Dendritic cell treated with granulocyte-macrophage colony-stimulating factor and Interleukin-4, amounts not matched to agents 40 ng/mL and 50 ng/mL, for 4 days (primary cell): Measurements from ENCODE around the gene SKAP1.

ENCODE experiments used
- H3K27ac Mint-ChIP-seq: one replicate; pipeline ENCODE4 v1.8.0; 2022; ENCODE audit warnings: mild to moderate bottlenecking, mixed read lengths
- H3K27me3 Mint-ChIP-seq: one replicate; pipeline ENCODE4 v1.8.0; 2022; ENCODE audit warnings: mild to moderate bottlenecking, mixed read lengths
- H3K36me3 Mint-ChIP-seq: one replicate; pipeline ENCODE4 v1.8.0; 2022; ENCODE audit warnings: low read depth, mixed read lengths
- H3K4me1 Mint-ChIP-seq: one replicate; pipeline ENCODE4 v1.8.0; 2022; ENCODE audit warnings: low read depth, mixed read lengths
- H3K4me3 Mint-ChIP-seq: one replicate; pipeline ENCODE4 v1.8.0; 2022; ENCODE audit warnings: mild to moderate bottlenecking, moderate library complexity, mixed read lengths
- H3K9me3 Mint-ChIP-seq: one replicate; pipeline ENCODE4 v1.8.0; 2022; ENCODE audit warnings: mixed read lengths
- intact Hi-C: fragments of 100-400 bp; cut with micrococcal nuclease; formaldehyde crosslinking; loops from one replicate; pipeline ENCODE4 v1.15.0; 2022

Gene SKAP1

DNA sequence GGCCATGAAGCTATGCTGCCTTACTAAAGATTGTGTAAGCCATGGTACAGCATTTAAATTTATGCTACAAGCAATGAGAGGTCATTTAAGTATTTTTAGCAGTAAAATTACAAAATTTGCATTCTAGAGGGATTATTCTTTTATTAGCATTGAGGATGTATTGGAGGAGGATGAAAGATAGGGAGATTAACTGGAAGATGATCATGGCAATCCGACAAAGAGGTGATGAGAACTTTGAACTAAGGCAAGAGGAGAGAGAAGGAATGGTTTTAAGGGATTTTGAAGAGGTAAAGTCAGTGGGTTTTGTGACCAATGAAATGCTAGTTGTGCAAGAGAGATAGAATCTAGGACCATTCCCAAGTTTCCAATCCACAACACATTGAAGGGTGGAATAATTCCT lies 192.6 kb downstream of the SKAP1 start:
- intact Hi-C loops = no loop called here
- no peaks in the 10 kb centered on the region for H3K36me3 Mint-ChIP-seq
- H3K27ac Mint-ChIP-seq = no peak overlapping the region
- H3K9me3 Mint-ChIP-seq = no peaks in the 10 kb centered on the region
- peaks cover 6% of the 10 kb centered on the region for H3K27me3 Mint-ChIP-seq
- peaks cover 12% of the 10 kb centered on the region for H3K4me1 Mint-ChIP-seq
- no peak overlapping the region for H3K4me3 Mint-ChIP-seq

- H3K27me3 Mint-ChIP-seq = peaks cover 8% of the 10 kb centered on the region
- no peak overlapping the region for H3K27ac Mint-ChIP-seq
- H3K36me3 Mint-ChIP-seq = no peaks in the 10 kb centered on the region
- H3K4me3 Mint-ChIP-seq = no peak overlapping the region
- H3K9me3 Mint-ChIP-seq = no peaks in the 10 kb centered on the region
- peaks cover 8% of the 10 kb centered on the region for H3K4me1 Mint-ChIP-seq
- intact Hi-C loops = no loop called here
Measured at GRCh38 chr17:48236681-48237134, 193.3 kb downstream of the SKAP1 start.

- Mint-ChIP-seq H3K4me1 (no peaks in the 10 kb centered on the region), H3K36me3 (no peaks in the 10 kb centered on the region), H3K27me3 (peaks cover 12% of the 10 kb centered on the region), H3K27ac (no peak overlapping the region), H3K9me3 (no peaks in the 10 kb centered on the region), H3K4me3 (no peak overlapping the region)
- intact Hi-C loops = no loop called here
Measured at GRCh38 chr17:48234922-48235321, 195.1 kb downstream of the SKAP1 start.

DNA sequence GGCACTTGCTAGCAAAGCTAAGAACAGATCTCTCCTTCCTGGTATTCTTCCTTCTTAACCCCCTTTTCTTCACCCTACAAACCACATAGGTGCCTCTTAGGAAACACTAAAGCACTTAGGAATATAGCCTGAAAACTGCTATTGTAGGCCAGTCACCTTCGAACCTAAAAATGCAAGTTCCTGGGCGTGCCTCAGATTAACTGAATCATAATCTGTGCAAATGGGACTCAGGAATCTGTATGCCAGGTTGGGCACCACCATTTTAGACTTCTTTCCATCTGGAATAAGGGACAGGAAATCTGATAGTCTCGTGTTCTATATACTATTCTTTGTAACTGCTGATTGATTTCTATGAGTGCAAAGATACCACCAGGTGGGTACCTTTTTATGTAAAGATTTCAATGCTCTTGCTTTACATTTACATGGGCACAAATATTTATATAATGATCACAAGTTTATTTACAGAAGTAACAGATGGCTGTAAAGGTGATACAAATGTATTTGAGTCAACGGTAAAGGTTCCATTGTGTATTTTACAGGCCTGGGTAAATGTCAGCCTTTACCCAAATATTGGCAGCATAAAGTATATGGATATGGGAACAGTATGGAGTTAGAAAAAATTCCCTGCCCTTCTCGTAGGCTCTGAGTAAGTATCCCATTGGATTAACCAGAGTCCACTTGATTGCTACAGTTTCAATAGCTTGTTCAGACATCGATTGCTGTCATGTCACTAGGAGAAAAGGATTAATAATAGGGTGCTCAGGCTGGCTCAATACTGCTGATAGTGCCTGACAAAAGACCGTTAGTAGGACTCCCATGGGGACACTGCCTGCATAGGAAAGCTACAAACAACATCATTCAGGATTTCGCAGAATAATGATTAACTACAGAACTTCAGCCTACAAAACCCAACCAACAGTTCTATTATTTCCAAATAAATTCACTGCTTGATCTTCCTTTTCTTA lies 197.7 kb downstream of the SKAP1 start:
- H3K9me3 Mint-ChIP-seq = no peaks in the 10 kb centered on the region
- no peaks in the 10 kb centered on the region for H3K36me3 Mint-ChIP-seq
- no peaks in the 10 kb centered on the region for H3K4me1 Mint-ChIP-seq
- no peak overlapping the region for H3K4me3 Mint-ChIP-seq
- intact Hi-C loops = no loop called here
- H3K27me3 Mint-ChIP-seq = peaks cover 15% of the 10 kb centered on the region
- H3K27ac Mint-ChIP-seq = no peak overlapping the region

- H3K36me3 Mint-ChIP-seq = no peaks in the 10 kb centered on the region
- no peaks in the 10 kb centered on the region for H3K4me1 Mint-ChIP-seq
- no peak overlapping the region for H3K27ac Mint-ChIP-seq
- peaks cover 16% of the 10 kb centered on the region for H3K27me3 Mint-ChIP-seq
- H3K4me3 Mint-ChIP-seq = no peak overlapping the region
- no peaks in the 10 kb centered on the region for H3K9me3 Mint-ChIP-seq
- intact Hi-C loops = no loop called here
Measured at GRCh38 chr17:48229936-48230335, 200.1 kb downstream of the SKAP1 start.

DNA sequence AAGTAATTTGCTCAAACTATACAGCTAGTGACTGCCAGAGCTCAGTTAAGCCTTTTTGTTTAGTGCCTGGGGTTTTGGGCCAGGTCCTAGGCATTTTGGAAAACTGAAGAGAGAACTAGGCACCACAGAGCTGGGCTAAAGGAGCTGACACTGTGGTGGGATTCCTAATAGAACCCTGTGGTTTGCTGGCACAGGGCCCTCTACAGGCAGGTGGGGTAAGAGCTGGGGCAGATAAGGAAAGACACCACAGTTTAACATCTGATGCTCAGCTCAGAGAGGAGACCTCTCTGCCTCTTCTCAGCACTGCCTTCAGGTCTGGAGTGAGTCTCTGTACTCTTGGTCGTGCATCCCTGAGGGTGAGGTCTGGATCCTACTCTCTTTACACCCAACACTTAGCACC lies 201.3 kb downstream of the SKAP1 start:
- H3K4me3 Mint-ChIP-seq = no peak overlapping the region
- H3K36me3 Mint-ChIP-seq = no peaks in the 10 kb centered on the region
- no peak overlapping the region for H3K27ac Mint-ChIP-seq
- intact Hi-C loops = no loop called here
- H3K9me3 Mint-ChIP-seq = no peaks in the 10 kb centered on the region
- H3K4me1 Mint-ChIP-seq = no peaks in the 10 kb centered on the region
- peaks cover 16% of the 10 kb centered on the region for H3K27me3 Mint-ChIP-seq

DNA sequence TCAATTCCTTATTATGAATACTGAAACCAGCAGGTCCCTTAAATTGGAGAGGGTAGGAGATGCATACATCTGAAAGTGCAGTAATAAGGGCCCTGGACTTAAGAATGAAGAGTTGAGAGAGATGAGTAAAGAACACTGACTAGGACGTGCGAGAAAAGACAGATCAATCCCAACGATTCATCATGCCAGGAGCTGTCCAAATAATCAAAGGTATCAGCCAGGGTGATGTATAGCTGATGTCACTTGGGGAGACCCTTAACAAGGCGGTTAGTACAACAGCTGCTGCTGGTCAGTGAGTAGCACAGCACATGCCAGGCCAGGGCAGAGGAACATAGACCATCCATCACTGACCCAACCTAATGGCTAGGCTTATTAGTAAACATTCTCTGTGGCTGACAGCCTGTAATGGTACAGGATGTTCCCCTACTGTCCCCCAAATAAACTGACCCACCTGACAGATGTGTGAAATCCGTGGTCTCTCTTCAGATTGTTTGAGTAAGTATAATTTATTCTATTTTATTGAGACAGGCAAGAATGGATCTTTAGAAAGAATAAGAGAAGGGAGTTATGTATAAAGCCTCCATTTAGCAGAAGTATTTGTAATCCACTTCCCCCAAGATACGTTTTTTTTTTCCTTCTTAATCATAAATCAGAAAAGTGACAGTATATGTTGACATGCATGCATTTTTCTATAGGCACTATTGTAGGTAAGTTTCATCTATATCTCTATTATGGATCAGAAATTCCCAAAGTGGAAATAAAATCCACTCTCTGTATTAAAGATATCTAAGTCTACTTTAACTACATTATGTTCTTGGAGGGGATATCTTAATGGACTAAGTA lies 204.1 kb downstream of the SKAP1 start:
- Mint-ChIP-seq H3K27me3 (peaks cover 15% of the 10 kb centered on the region), H3K27ac (no peak overlapping the region), H3K4me1 (no peaks in the 10 kb centered on the region), H3K4me3 (no peak overlapping the region), H3K9me3 (no peaks in the 10 kb centered on the region), H3K36me3 (no peaks in the 10 kb centered on the region)
- intact Hi-C loops = no loop called here

DNA sequence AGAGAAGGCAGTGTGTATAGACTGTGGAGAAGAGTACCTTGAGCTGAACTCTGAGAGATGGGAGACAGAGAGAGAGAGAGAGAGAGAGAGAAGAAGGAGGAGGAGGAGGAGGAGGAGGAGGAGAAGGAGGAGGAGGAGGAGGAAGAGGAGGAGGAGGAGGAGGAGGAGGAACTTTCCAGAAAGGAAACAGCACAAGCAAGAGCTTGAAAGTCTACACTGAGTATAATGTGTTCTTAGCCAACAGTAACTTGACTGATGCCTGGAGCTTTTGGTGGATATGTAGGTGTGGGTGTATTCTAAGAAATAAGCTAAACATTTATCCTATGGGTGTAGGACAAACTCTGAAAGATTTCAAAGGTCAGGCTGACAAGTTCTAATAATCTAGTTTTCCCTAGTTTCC lies 206.1 kb downstream of the SKAP1 start:
- Mint-ChIP-seq H3K4me1 (no peaks in the 10 kb centered on the region), H3K4me3 (no peak overlapping the region), H3K36me3 (no peaks in the 10 kb centered on the region), H3K9me3 (no peaks in the 10 kb centered on the region), H3K27me3 (peaks cover 11% of the 10 kb centered on the region), H3K27ac (no peak overlapping the region)
- intact Hi-C loops = no loop called here

GRCh38 chr17:48219617-48220016 lies 210.4 kb downstream of the SKAP1 start:
- H3K27ac Mint-ChIP-seq = no peak overlapping the region
- H3K9me3 Mint-ChIP-seq = no peaks in the 10 kb centered on the region
- H3K4me1 Mint-ChIP-seq = no peaks in the 10 kb centered on the region
- intact Hi-C loops = no loop called here
- peaks cover 10% of the 10 kb centered on the region for H3K27me3 Mint-ChIP-seq
- H3K36me3 Mint-ChIP-seq = no peaks in the 10 kb centered on the region
- no peak overlapping the region for H3K4me3 Mint-ChIP-seq

GRCh38 chr17:48215583-48216139 lies 214.4 kb downstream of the SKAP1 start:
- Mint-ChIP-seq H3K36me3 (no peaks in the 10 kb centered on the region), H3K27ac (no peak overlapping the region), H3K27me3 (peaks cover 8% of the 10 kb centered on the region), H3K9me3 (no peaks in the 10 kb centered on the region), H3K4me1 (no peaks in the 10 kb centered on the region), H3K4me3 (no peak overlapping the region)
- intact Hi-C loops = no loop called here

- Mint-ChIP-seq H3K9me3 (no peaks in the 10 kb centered on the region), H3K27me3 (peaks cover 8% of the 10 kb centered on the region), H3K27ac (no peak overlapping the region), H3K4me3 (no peak overlapping the region), H3K4me1 (no peaks in the 10 kb centered on the region), H3K36me3 (no peaks in the 10 kb centered on the region)
- intact Hi-C loops = no loop called here
Measured at GRCh38 chr17:48213797-48214196, 216.2 kb downstream of the SKAP1 start.

GRCh38 chr17:48211787-48212186 lies 218.2 kb downstream of the SKAP1 start:
- intact Hi-C loops = no loop called here
- Mint-ChIP-seq H3K4me3 (no peak overlapping the region), H3K27me3 (peaks cover 8% of the 10 kb centered on the region), H3K27ac (no peak overlapping the region), H3K9me3 (no peaks in the 10 kb centered on the region), H3K4me1 (no peaks in the 10 kb centered on the region), H3K36me3 (no peaks in the 10 kb centered on the region)

DNA sequence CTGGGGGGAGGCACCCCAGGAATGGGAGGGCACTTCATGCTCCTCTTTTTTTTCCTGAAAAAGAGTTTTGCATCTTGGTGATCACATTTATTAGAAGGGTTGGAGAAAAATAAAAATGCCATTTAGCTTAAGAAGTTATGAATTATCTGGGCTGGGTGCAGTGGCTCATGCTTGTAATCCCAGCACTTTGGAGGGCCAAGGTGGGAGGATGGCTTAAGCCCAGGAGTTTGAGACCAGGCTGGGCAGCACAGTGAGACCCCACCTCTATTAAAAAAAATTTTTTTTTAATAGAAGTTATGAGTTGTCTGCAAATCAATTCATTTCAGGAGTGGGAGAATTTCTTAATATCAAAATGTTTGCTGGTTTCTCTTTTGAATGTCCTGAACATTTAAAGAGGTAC lies 219.0 kb downstream of the SKAP1 start:
- Mint-ChIP-seq H3K4me1 (no peaks in the 10 kb centered on the region), H3K4me3 (no peak overlapping the region), H3K27me3 (peaks cover 8% of the 10 kb centered on the region), H3K9me3 (no peaks in the 10 kb centered on the region), H3K27ac (no peak overlapping the region), H3K36me3 (no peaks in the 10 kb centered on the region)
- intact Hi-C loops = no loop called here

DNA sequence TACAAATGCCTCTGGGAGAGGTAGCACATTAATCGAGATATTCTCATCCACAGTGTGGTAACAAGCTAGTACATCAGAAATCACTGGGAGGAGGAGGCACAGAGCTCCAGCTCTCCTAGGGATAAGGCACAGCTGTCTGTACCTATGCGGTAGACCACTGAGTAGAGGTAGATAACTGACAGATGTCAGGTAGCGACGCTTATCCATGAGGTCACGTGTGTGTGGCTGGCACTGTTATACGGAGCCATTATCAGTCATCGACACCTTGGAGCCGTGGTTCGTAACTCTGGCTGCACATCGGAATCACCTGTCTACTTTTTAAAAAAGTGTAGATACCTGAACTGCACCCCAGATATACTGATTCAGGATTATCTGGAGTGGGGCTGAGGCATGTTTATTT lies 220.0 kb downstream of the SKAP1 start:
- intact Hi-C loops = no loop called here
- no peaks in the 10 kb centered on the region for H3K9me3 Mint-ChIP-seq
- H3K36me3 Mint-ChIP-seq = no peaks in the 10 kb centered on the region
- H3K27me3 Mint-ChIP-seq = peaks cover 14% of the 10 kb centered on the region
- no peaks in the 10 kb centered on the region for H3K4me1 Mint-ChIP-seq
- no peak overlapping the region for H3K27ac Mint-ChIP-seq
- H3K4me3 Mint-ChIP-seq = no peak overlapping the region
